Measurements from ENCODE around the gene TBC1D9. TPM values are rescaled to one million over a fixed set of nuclear protein-coding genes. Genes with fewer than 3 reads are reported as not detected.
"Not testable (repeated sequence)": the region's sequence is repeated elsewhere in the genome, so short reads cannot be mapped to it uniquely, and the experiment has no call there.

The TBC1D9 gene
- total RNA-seq, 2 experiments from 2014 or later: 1.0 to 13.0 TPM

DNA sequence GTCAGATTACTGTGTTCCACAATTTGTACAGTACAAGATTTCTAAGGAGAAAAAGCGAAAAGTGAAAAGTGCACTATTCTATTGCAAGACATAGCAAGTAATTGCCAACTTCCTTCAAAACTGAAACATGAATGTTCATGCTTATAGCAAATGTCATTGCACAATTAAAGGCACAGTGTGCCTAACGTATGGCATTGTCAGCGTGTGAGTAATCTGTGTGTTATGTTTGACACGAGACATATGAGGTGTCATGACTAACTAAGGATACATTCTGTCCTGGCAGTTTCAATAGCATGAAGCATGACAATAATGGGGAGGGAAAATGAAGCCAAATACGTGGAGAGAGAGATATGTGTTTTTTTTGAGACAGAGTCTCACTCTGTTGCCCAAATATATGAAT is 33.6 kb upstream of the TBC1D9 start:
- Histone ChIP-seq H2AFZ (ENCODE audit: low read length) (no peak overlapping the region), H4K20me1 (ENCODE audit: insufficient read depth, low read length) (no peaks in the 10 kb centered on the region), H3K4me3 (ENCODE audit: low read depth, low read length, poor library complexity, severe bottlenecking) (no peak overlapping the region), H3K27ac (ENCODE audit: low read depth, low read length, poor library complexity, severe bottlenecking) (no peak overlapping the region), H3K79me2 (ENCODE audit: insufficient read depth, low read depth, low read length) (no peaks in the 10 kb centered on the region), H3K4me2 (ENCODE audit: low read length) (peak overlapping the region; percentile 58), H3K9me2 (ENCODE audit: insufficient read depth, low read length) (no peaks in the 10 kb centered on the region), H3K36me3 (ENCODE audit: insufficient read depth, low read length) (no peaks in the 10 kb centered on the region; the same call in 1 of the 2 replicates), H3K9me3 (ENCODE audit: low read length) (peaks cover 6% of the 10 kb centered on the region), H3K4me1 (ENCODE audit: insufficient read depth, low read length, poor library complexity, severe bottlenecking) (peaks cover 45% of the 10 kb centered on the region)
- TF ChIP-seq EZH2phosphoT487 (IDR thresholded peaks at IDR 0.05; ENCODE audit: borderline replicate concordance, low read depth, low read length): no peak
- TF ChIP-seq, protein P1, sequence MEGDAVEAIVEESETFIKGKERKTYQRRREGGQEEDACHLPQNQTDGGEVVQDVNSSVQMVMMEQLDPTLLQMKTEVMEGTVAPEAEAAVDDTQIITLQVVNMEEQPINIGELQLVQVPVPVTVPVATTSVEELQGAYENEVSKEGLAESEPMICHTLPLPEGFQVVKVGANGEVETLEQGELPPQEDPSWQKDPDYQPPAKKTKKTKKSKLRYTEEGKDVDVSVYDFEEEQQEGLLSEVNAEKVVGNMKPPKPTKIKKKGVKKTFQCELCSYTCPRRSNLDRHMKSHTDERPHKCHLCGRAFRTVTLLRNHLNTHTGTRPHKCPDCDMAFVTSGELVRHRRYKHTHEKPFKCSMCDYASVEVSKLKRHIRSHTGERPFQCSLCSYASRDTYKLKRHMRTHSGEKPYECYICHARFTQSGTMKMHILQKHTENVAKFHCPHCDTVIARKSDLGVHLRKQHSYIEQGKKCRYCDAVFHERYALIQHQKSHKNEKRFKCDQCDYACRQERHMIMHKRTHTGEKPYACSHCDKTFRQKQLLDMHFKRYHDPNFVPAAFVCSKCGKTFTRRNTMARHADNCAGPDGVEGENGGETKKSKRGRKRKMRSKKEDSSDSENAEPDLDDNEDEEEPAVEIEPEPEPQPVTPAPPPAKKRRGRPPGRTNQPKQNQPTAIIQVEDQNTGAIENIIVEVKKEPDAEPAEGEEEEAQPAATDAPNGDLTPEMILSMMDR (conservative IDR thresholded peaks at IDR 0.05; ENCODE audit: low read length): no peak
- no TSS peak for BruUV-seq (replicated peaks)
- CTCF ChIA-PET (ENCODE audit: unreplicated experiment): no interaction called here
- DNase-seq (ENCODE audit: low spot score): no peak
- intact Hi-C loops (cut with micrococcal nuclease; ENCODE audit: unreplicated experiment): loop anchor here (2.0 to 5.0 kb wide), 2 partner anchors 32 to 47 kb away; partner anchors contain the start of gene TBC1D9
- POLR2A ChIA-PET: interaction anchor here (0.6 to 3.0 kb wide), 11 partner anchors 11 to 55 kb away, joined by 3 to 17 read pairs (median 4); partner anchors contain the start of gene TBC1D9

DNA sequence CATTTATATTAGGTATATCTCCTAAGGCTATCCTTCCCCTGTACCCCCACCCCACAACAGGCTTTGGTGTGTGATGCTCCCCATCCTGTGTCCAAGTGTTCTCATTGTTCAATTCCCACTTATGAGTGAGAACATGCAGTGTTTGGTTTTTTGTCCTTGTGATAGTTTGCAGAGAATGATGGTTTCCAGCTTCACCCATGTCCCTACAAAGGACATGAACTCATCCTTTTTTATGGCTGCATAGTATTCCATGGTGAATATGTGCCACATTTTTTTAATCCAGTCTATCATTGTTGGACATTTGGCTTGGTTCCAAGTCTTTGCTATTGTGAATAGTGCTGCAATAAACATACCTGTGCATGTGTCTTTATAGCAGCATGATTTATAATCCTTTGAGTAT is 26.6 kb upstream of the TBC1D9 start:
- H3K27ac ChIP-seq (ENCODE audit: low read depth, low read length, poor library complexity, severe bottlenecking); H3K79me2 ChIP-seq (ENCODE audit: insufficient read depth, low read depth, low read length); H3K4me1 ChIP-seq (ENCODE audit: insufficient read depth, low read length, poor library complexity, severe bottlenecking); intact Hi-C loops (cut with micrococcal nuclease; ENCODE audit: unreplicated experiment); DNase-seq (ENCODE audit: low spot score); CTCF ChIA-PET (ENCODE audit: unreplicated experiment); H3K9me3 ChIP-seq (ENCODE audit: low read length); H3K36me3 ChIP-seq (ENCODE audit: insufficient read depth, low read length); H3K4me3 ChIP-seq (ENCODE audit: low read depth, low read length, poor library complexity, severe bottlenecking); H4K20me1 ChIP-seq (ENCODE audit: insufficient read depth, low read length); H3K9me2 ChIP-seq (ENCODE audit: insufficient read depth, low read length); BruUV-seq (replicated peaks); H3K4me2 ChIP-seq (ENCODE audit: low read length); H2AFZ ChIP-seq (ENCODE audit: low read length): not testable (repeated sequence)
- POLR2A ChIA-PET: interaction anchor here (0.6 kb wide), 1 partner anchor 70 kb away, joined by 3 read pairs; no protein-coding TSS in a partner anchor

DNA sequence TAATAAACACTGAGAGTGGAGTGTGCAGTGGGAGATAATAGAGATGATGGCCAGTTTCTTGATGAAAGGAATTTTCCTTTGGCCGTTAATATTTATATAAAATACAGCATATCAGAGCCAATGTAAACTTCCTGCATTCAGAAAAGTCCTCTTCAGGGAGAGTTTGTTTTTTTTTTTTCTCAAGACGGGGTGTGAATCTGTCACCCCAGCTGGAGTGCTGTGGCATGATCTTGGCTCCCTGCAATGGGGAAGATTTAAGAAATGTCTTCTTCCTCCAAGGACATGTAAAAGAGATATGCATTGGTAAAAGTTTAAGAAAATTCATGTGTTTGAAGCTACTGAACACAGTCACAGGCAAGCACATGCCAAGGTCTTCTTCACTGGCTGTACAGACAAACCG is 25.4 kb upstream of the TBC1D9 start:
- H4K20me1 ChIP-seq (ENCODE audit: insufficient read depth, low read length): no peaks in the 10 kb centered on the region
- DNase-seq (ENCODE audit: low spot score): no peak
- peak overlapping the region; percentile 25; the same call in 1 of the 2 replicates for H2AFZ ChIP-seq (ENCODE audit: low read length)
- H3K4me2 ChIP-seq (ENCODE audit: low read length): no peak overlapping the region
- H3K4me3 ChIP-seq (ENCODE audit: low read depth, low read length, poor library complexity, severe bottlenecking): no peak overlapping the region
- no TSS peak for BruUV-seq (replicated peaks)
- CTCF ChIA-PET (ENCODE audit: unreplicated experiment): no interaction called here
- H3K9me3 ChIP-seq (ENCODE audit: low read length): no peaks in the 10 kb centered on the region
- H3K4me1 ChIP-seq (ENCODE audit: insufficient read depth, low read length, poor library complexity, severe bottlenecking): peaks cover 13% of the 10 kb centered on the region
- no peaks in the 10 kb centered on the region for H3K79me2 ChIP-seq (ENCODE audit: insufficient read depth, low read depth, low read length)
- H3K27ac ChIP-seq (ENCODE audit: low read depth, low read length, poor library complexity, severe bottlenecking): no peak overlapping the region
- no peak for TF ChIP-seq EZH2phosphoT487 (IDR thresholded peaks at IDR 0.05; ENCODE audit: borderline replicate concordance, low read depth, low read length)
- TF ChIP-seq, protein P1 (conservative IDR thresholded peaks at IDR 0.05; ENCODE audit: low read length): no peak
- H3K36me3 ChIP-seq (ENCODE audit: insufficient read depth, low read length): no peaks in the 10 kb centered on the region
- intact Hi-C loops (cut with micrococcal nuclease; ENCODE audit: unreplicated experiment): no loop called here
- POLR2A ChIA-PET: interaction anchor here (0.7 kb wide), 1 partner anchor 259 kb away, joined by 3 read pairs; no protein-coding TSS in a partner anchor
- no peaks in the 10 kb centered on the region for H3K9me2 ChIP-seq (ENCODE audit: insufficient read depth, low read length)
